ENCODE measurements around the gene USP31.

DNA sequence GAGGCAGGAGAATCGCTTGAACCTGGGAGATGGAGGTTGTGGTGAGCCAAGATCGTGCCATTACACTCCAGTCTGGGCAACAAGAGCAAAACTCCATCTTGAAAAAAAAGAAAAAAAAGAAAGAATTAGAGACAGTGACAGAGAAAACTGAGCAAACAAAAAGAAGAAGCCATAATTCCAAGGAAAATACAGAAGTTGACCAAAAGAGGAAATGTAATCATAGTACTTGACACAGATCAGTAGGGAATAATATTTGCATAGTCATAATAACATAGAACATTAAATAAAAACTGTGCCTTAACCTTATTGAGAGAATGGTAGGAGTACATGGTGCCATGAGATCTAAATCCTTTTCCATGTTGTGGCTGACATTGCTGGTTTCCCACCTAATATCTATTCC, 14.7 kb upstream of the USP31 start:
- TF ChIP-seq, protein P1, sequence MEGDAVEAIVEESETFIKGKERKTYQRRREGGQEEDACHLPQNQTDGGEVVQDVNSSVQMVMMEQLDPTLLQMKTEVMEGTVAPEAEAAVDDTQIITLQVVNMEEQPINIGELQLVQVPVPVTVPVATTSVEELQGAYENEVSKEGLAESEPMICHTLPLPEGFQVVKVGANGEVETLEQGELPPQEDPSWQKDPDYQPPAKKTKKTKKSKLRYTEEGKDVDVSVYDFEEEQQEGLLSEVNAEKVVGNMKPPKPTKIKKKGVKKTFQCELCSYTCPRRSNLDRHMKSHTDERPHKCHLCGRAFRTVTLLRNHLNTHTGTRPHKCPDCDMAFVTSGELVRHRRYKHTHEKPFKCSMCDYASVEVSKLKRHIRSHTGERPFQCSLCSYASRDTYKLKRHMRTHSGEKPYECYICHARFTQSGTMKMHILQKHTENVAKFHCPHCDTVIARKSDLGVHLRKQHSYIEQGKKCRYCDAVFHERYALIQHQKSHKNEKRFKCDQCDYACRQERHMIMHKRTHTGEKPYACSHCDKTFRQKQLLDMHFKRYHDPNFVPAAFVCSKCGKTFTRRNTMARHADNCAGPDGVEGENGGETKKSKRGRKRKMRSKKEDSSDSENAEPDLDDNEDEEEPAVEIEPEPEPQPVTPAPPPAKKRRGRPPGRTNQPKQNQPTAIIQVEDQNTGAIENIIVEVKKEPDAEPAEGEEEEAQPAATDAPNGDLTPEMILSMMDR (IDR thresholded peaks at IDR 0.05) = no peak
- TF ChIP-seq POLR2A (IDR thresholded peaks at IDR 0.05) = no peak
